WTC11 (cell line): ENCODE measurements around the gene SH2D1B. TPM values are rescaled to one million over a fixed set of nuclear protein-coding genes. Genes with fewer than 3 reads are reported as not detected.

ENCODE experiments used
- ATAC-seq: fragments of 200-7000 bp; cut with Tn5 transposase; 2 replicates; pipeline ENCODE4 v1.10.0; 2021; ENCODE audit warnings: mild to moderate bottlenecking, moderate library complexity
- CTCF ChIA-PET: fragments of 300-600 bp; sonication (Branson Sonifier 250); formaldehyde crosslinking; loops from one replicate; lab custom pipeline; 2021; ENCODE audit warnings: antibody characterized with exemption; lab: Charles Lee
- POLR2A ChIA-PET: fragments of 350-600 bp; sonication (Branson Sonifier 250); formaldehyde crosslinking; loops from one replicate; lab custom pipeline; 2021; ENCODE audit warnings: antibody characterized with exemption; lab: Charles Lee
- DNase-seq: peaks from one replicate; pipeline ENCODE4 v3.0.0; 2021; ENCODE audit warnings: low spot score
- H3K27ac Mint-ChIP-seq: 2 replicates; pipeline ENCODE4 v1.8.0; 2021; ENCODE audit warnings: mixed read lengths
- H3K27me3 Mint-ChIP-seq: 2 replicates; pipeline ENCODE4 v1.8.0; 2021; ENCODE audit warnings: low read depth, mild to moderate bottlenecking, moderate library complexity, mixed read lengths
- H3K36me3 Mint-ChIP-seq: 2 replicates; pipeline ENCODE4 v1.8.0; 2021; ENCODE audit warnings: mixed read lengths
- H3K4me1 Mint-ChIP-seq: 2 replicates; pipeline ENCODE4 v1.8.0; 2022; ENCODE audit warnings: mixed read lengths
- H3K4me3 Mint-ChIP-seq: 2 replicates; pipeline ENCODE4 v1.8.0; 2021; ENCODE audit warnings: mild to moderate bottlenecking, moderate library complexity, mixed read lengths
- H3K9me3 Mint-ChIP-seq: 2 replicates; pipeline ENCODE4 v1.8.0; 2021; ENCODE audit warnings: mixed read lengths
- CDX4 ChIP-seq: fragments of 250-450 bp; sonication (Bioruptor Pico); IDR thresholded peaks from 2 replicates; pipeline ENCODE4 v1.9.0; 2021; ENCODE audit warnings: moderate library complexity, mild to moderate bottlenecking, inconsistent platforms, borderline replicate concordance
- NR1H2 ChIP-seq: sonication (generic); formaldehyde crosslinking; IDR thresholded peaks from 2 replicates; pipeline ENCODE4 v1.9.0; 2021; ENCODE audit warnings: mild to moderate bottlenecking, moderate library complexity, missing genetic modification reagents
- STAT6 ChIP-seq: sonication (generic); formaldehyde crosslinking; conservative IDR thresholded peaks from 2 replicates; pipeline ENCODE4 v1.8.1; 2023; ENCODE audit warnings: mild to moderate bottlenecking, low read depth, missing genetic modification reagents, moderate library complexity
- TP53 ChIP-seq: sonication (generic); formaldehyde crosslinking; IDR thresholded peaks from 2 replicates; pipeline ENCODE4 v1.8.1; 2023; ENCODE audit warnings: mild to moderate bottlenecking, missing genetic modification reagents
- ZBTB43 ChIP-seq: sonication (generic); formaldehyde crosslinking; IDR thresholded peaks from 2 replicates; pipeline ENCODE4 v1.8.1; 2023; ENCODE audit warnings: mild to moderate bottlenecking, missing genetic modification reagents
- ZNF138 ChIP-seq: sonication (generic); formaldehyde crosslinking; conservative IDR thresholded peaks from 2 replicates; pipeline ENCODE4 v1.8.1; 2022; ENCODE audit warnings: mild to moderate bottlenecking, moderate library complexity, missing genetic modification reagents
- ZNF423 ChIP-seq: fragments of 250-450 bp; sonication (Bioruptor Pico); IDR thresholded peaks from 2 replicates; pipeline ENCODE4 v2.1.2; 2022; ENCODE audit warnings: mild to moderate bottlenecking, moderate library complexity
- ZNF671 ChIP-seq: fragments of 250-450 bp; sonication (Bioruptor Pico); IDR thresholded peaks from 2 replicates; pipeline ENCODE4 v1.8.0; 2021; ENCODE audit warnings: mild to moderate bottlenecking
- ZSCAN18 ChIP-seq: fragments of 250-450 bp; sonication (Bioruptor Pico); IDR thresholded peaks from 2 replicates; pipeline ENCODE4 v2.1.2; 2022; ENCODE audit warnings: mild to moderate bottlenecking, moderate library complexity
- total RNA-seq: library from RNA; stranded (reverse); gene quantifications from 3 replicates; pipeline ENCODE4 v1.2.3, GENCODE V29; 2021
- TF ChIP-seq, protein P1 (sequence below): fragments of 250-450 bp; sonication (Bioruptor Pico); IDR thresholded peaks from 2 replicates; pipeline ENCODE4 v1.9.0; 2021; ENCODE audit warnings: mild to moderate bottlenecking, borderline replicate concordance
- TF ChIP-seq, protein P2 (sequence below): sonication (generic); formaldehyde crosslinking; IDR thresholded peaks from 2 replicates; pipeline ENCODE4 v1.8.1; 2023; ENCODE audit warnings: mild to moderate bottlenecking, missing genetic modification reagents, moderate library complexity
- TF ChIP-seq, protein P3 (sequence below): sonication (generic); formaldehyde crosslinking; IDR thresholded peaks from 2 replicates; pipeline ENCODE4 v1.8.1; 2023; ENCODE audit warnings: mild to moderate bottlenecking, missing genetic modification reagents

Gene SH2D1B
- total RNA-seq, 1 experiment from 2014 or later, result not detected

DNA sequence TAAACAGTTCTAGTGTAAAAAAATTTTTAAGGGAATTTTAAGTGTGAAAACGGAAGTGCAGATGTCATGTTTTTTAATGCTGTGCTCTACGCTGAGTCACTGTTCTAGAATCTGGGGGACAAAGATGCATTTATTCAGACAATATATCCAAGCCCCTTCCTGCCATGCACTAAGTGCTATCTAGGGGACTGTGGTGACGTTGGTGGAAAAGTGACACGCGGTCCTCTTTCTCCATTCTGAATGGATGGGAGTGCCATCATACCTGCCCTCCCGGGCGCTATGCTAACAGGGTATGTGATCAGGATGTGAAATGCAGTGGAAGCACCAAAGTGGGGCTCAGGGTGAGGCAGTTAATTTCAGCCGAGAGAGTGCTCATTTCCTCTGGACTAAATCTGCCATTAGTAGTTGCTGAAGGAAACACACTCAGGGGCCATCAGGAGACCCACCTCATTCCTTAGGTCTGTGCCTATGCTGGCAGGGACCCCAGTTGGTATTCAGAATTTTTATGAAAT, 23.8 kb downstream of the SH2D1B start (continued):
- no peak for TF ChIP-seq CDX4
- TF ChIP-seq ZNF423 (CRISPR knock-in tag), result no peak
- no peak for TF ChIP-seq ZSCAN18 (CRISPR knock-in tag)
- TF ChIP-seq, protein P1, sequence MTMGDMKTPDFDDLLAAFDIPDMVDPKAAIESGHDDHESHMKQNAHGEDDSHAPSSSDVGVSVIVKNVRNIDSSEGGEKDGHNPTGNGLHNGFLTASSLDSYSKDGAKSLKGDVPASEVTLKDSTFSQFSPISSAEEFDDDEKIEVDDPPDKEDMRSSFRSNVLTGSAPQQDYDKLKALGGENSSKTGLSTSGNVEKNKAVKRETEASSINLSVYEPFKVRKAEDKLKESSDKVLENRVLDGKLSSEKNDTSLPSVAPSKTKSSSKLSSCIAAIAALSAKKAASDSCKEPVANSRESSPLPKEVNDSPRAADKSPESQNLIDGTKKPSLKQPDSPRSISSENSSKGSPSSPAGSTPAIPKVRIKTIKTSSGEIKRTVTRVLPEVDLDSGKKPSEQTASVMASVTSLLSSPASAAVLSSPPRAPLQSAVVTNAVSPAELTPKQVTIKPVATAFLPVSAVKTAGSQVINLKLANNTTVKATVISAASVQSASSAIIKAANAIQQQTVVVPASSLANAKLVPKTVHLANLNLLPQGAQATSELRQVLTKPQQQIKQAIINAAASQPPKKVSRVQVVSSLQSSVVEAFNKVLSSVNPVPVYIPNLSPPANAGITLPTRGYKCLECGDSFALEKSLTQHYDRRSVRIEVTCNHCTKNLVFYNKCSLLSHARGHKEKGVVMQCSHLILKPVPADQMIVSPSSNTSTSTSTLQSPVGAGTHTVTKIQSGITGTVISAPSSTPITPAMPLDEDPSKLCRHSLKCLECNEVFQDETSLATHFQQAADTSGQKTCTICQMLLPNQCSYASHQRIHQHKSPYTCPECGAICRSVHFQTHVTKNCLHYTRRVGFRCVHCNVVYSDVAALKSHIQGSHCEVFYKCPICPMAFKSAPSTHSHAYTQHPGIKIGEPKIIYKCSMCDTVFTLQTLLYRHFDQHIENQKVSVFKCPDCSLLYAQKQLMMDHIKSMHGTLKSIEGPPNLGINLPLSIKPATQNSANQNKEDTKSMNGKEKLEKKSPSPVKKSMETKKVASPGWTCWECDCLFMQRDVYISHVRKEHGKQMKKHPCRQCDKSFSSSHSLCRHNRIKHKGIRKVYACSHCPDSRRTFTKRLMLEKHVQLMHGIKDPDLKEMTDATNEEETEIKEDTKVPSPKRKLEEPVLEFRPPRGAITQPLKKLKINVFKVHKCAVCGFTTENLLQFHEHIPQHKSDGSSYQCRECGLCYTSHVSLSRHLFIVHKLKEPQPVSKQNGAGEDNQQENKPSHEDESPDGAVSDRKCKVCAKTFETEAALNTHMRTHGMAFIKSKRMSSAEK (CRISPR knock-in tag), result no peak
- TF ChIP-seq ZNF671 (CRISPR knock-in tag), result no peak

DNA sequence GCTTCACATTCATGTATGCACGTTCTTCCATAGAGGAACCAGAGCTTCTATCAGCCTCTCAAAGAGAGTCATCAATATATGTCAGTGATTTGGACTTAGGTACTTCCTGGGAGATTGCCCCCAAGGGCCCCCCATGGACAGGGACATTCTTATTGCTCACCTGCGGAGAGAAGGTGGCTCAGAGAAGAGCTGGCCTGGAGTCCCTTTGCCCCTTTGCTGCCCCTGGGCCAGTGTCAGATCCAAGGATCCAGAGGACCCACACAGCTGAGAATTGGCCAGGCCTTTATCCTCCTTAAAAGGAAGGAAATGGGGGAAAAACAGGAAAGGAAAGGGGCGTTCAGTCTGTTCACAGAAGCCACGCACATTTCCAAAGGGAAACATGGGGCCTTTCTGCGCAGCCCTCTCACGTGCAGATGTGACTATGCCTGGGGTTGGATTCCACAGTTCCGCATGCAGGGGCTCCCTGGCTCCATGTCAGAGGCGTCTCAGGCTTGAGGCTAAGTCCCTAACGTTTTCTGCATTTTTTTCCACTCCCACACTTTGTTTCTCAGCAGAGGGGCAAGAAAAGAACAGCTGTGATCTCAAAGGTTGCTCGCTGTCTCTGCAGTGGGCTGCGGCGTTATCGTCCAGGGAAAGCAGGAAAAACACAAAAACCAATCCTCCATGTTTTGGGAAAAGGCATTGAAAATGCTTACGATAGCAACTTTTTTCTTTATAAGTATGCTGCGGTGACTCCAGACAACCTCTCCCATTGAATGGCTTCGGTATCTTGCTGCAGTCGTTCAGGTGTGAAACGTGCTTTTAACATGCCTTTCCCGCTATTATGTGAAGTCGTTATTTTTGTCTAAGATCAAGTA, 24.5 kb downstream of the SH2D1B start:
- H3K4me1 Mint-ChIP-seq, result peaks cover 28% of the 10 kb centered on the region
- no peak for DNase-seq

More for the DNA sequence above, 24.5 kb downstream of the SH2D1B start:
- Mint-ChIP-seq H3K27ac (no peak overlapping the region), H3K36me3 (peaks cover 23% of the 10 kb centered on the region)
- POLR2A ChIA-PET, result no interaction called here
- TF ChIP-seq, protein P2, sequence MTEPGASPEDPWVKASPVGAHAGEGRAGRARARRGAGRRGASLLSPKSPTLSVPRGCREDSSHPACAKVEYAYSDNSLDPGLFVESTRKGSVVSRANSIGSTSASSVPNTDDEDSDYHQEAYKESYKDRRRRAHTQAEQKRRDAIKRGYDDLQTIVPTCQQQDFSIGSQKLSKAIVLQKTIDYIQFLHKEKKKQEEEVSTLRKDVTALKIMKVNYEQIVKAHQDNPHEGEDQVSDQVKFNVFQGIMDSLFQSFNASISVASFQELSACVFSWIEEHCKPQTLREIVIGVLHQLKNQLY (CRISPR knock-in tag), result no peak
- TF ChIP-seq NR1H2 (CRISPR knock-in tag) (no peak), TP53 (CRISPR knock-in tag) (no peak), STAT6 (CRISPR knock-in tag) (no peak), ZBTB43 (CRISPR knock-in tag) (no peak), ZNF138 (CRISPR knock-in tag) (no peak)
- TF ChIP-seq, protein P3, sequence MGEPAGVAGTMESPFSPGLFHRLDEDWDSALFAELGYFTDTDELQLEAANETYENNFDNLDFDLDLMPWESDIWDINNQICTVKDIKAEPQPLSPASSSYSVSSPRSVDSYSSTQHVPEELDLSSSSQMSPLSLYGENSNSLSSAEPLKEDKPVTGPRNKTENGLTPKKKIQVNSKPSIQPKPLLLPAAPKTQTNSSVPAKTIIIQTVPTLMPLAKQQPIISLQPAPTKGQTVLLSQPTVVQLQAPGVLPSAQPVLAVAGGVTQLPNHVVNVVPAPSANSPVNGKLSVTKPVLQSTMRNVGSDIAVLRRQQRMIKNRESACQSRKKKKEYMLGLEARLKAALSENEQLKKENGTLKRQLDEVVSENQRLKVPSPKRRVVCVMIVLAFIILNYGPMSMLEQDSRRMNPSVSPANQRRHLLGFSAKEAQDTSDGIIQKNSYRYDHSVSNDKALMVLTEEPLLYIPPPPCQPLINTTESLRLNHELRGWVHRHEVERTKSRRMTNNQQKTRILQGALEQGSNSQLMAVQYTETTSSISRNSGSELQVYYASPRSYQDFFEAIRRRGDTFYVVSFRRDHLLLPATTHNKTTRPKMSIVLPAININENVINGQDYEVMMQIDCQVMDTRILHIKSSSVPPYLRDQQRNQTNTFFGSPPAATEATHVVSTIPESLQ, result no peak
- TF ChIP-seq, all 79 proteins: peak for 0
- H3K4me3 Mint-ChIP-seq, result no peak overlapping the region
- no peaks in the 10 kb centered on the region for H3K27me3 Mint-ChIP-seq
- no peaks in the 10 kb centered on the region for H3K9me3 Mint-ChIP-seq
- CTCF ChIA-PET, result interaction anchor here (1.2 to 1.3 kb wide), 2 partner anchors 30 to 331 kb away, joined by 6 to 8 read pairs; no protein-coding TSS in a partner anchor
- no peak for ATAC-seq
